HL-60/S4 (cell line): ENCODE results near the gene IRS2.

Experiments
- in situ Hi-C: fragments of 300-500 bp; cut with MboI; formaldehyde crosslinking; loops from 2 replicates; pipeline ENCODE4 v1.14.3; 2022; ENCODE audit warnings: low sequenced_read_pairs

The IRS2 gene

GRCh38 chr13:109809216-109809932, 23.0 kb upstream of the IRS2 start:
- in situ Hi-C loops = no loop called here

DNA sequence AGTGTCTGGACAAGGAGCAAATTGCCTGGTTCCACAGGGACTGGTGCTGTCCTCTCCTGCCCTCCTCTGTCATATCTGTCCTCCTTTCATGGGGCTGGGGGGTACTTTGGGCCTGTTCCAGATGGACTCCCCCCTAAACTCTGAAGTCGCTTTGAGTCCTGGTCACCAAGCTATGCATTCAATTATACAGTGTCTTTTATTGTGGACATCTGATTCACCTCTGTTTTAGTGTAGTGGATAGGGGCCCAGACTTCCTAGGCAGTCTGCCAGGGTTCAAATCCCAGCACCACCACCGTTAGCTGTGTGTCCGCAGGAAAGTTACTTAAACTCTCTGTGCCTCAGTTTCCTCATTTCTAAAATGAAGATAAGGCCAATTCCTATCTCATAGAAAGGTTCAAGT, 21.0 kb upstream of the IRS2 start:
- in situ Hi-C loops = no loop called here

- in situ Hi-C loops = no loop called here
Measured at GRCh38 chr13:109804654-109805053, 18.3 kb upstream of the IRS2 start.

DNA sequence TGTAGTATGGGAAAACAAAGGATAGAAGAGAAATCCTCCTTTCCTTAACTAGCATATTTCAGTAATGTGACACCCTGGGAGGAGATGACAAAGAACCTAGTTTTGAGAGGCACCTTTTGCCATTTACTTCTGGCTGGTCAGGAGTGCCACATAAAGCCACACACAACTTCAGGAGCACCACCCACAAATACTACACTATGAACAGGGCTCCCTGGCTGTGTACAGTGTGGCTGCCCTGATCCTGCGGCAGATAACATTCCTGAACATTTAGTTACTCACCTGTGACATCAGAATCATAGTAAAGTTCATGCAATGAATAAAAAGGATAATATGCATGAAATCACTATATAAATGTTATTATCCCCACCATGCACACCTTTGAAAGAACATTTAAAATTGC, 17.4 kb upstream of the IRS2 start:
- in situ Hi-C loops = no loop called here

GRCh38 chr13:109802936-109803335, 16.6 kb upstream of the IRS2 start:
- in situ Hi-C loops = no loop called here

DNA sequence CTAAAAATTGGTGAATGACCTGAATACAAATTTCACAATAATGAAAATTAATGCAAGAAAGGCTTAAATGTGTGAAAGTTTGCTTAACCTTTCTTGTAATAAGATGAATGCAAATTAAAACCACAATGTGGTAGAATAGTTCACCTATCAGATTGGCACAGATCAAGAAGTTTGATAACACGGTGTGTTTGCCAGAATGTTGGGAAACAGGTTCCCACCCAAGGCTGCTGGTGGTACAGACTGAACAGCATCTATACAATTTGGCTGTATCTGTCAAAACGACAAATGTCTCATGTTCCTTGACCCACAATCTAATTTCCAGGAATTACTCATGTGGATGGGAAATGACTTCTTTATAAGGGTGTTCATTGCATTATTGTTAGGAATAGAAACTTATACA, 8.6 kb upstream of the IRS2 start:
- in situ Hi-C loops = loop anchor here (25.0 kb wide), 1 partner anchor 658 kb away; no protein-coding TSS in a partner anchor

GRCh38 chr13:109794095-109794494, 7.7 kb upstream of the IRS2 start:
- in situ Hi-C loops = loop anchor here (25.0 kb wide), 1 partner anchor 657 kb away; no protein-coding TSS in a partner anchor

- in situ Hi-C loops = loop anchor here (25.0 kb wide), 1 partner anchor 655 kb away; no protein-coding TSS in a partner anchor
Measured at GRCh38 chr13:109792416-109793059, 6.2 kb upstream of the IRS2 start.

DNA sequence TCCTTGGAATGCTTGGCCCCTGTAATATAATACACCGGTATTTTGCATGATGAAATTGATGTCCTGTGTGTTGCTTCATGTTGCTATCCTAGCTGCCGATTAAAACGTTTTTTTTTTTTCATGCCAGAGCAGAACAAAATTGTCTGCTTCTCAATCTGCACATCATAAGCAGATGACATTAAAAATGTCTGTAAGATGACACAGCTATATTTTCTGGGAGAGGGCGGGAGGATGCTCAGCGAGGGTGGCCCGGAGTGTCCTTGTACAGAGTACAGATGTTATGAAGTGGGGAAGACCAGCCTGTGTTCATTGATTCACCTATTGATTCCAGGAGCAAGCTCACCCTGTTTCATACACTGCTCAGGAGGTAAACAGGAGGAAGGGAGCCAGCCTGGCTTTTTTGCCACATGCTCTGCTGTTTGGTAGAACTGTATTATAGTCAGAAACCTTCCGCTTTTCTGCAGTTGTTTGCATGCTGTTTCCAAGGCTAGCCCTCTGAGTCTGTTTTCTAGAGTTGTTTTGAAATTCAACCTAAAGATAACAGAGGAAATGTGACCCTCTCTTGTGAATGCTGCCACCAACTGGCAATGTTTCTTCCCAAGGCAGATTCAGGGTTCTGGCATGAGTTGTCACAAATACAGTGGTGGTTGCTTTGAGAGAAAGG, 4.7 kb upstream of the IRS2 start:
- in situ Hi-C loops = loop anchor here (25.0 kb wide), 1 partner anchor 654 kb away; no protein-coding TSS in a partner anchor

GRCh38 chr13:109790086-109790485, 3.7 kb upstream of the IRS2 start:
- in situ Hi-C loops = loop anchor here (25.0 kb wide), 1 partner anchor 653 kb away; no protein-coding TSS in a partner anchor

- in situ Hi-C loops = loop anchor here (25.0 kb wide), 1 partner anchor 652 kb away; no protein-coding TSS in a partner anchor
Measured at GRCh38 chr13:109789262-109789661, 2.9 kb upstream of the IRS2 start.

DNA sequence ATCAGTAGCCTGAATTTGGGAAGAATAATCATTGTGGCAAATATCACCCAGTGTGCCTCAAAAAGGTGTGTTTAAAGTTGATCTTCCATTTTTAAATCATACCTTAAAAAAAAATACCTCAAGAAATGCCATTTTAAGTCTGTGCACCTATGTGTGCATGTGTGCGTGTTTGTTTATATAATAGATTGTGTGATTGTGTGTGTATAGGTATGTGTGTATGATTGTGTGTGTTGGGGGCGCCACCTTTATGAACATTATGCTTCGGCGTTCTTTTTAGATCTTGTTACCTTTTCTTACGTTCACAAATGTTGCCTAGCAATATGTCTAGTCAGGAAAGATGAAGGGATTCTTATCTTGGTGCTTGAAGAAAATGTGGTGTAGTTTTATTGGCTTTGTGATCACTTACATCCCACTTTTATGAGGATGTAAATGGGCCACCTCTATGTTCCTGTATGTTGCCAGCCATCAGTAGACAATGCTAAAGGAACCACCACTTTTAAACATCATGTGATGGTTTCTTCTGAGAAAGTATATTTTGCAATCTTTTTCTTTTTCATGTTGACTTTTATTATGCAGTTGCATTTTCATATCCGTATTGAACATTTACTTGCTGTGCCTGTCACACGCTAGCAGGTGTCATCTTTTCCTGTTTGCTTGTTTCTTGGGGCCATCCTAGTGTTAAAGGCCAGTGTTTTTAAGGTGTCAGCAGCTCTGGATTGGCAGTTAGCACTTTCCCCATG, 2.2 kb upstream of the IRS2 start:
- in situ Hi-C loops = loop anchor here (25.0 kb wide), 1 partner anchor 651 kb away; no protein-coding TSS in a partner anchor

DNA sequence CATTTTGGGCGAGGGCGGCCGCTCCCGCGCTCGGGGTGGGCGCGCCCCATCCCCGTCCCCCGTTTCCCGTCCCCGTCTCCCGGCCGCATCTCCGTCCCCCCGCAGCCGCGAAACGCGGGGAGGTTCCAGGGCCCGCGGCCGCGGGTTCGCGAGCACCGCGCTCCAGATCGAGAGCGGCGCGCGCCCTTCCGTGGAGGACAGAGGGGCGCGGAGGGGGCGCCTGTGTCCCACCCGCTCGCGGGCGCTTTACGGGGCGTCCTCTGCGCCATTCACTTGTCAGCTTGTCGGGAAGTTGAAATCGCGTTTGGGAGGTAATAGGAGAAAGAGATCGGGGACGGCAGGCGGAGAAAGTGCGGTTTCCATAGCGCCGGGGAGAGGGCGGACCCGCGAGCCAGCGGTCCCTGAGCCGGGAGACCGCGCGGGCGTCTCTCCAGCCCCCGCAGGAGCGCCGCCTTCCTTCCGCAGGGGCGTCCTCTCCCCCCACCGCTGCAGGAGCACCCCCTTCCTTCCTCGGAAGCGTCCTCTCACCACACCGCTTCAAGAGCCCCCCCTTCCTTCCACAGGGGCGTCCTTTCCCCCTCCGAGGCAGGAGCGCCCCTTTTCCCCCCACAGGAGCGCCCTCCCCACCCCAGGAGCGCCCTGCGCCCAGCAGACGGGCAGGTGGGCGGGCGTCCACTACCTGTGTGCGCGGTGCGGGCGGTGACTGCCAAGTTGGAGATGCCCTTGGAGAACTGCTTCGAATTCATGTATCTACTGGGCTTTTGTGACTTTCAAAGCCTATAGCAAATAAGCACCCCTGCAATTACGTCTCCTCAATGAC, 962 bp upstream of the IRS2 start:
- in situ Hi-C loops = loop anchor here (25.0 kb wide), 1 partner anchor 650 kb away; no protein-coding TSS in a partner anchor

DNA sequence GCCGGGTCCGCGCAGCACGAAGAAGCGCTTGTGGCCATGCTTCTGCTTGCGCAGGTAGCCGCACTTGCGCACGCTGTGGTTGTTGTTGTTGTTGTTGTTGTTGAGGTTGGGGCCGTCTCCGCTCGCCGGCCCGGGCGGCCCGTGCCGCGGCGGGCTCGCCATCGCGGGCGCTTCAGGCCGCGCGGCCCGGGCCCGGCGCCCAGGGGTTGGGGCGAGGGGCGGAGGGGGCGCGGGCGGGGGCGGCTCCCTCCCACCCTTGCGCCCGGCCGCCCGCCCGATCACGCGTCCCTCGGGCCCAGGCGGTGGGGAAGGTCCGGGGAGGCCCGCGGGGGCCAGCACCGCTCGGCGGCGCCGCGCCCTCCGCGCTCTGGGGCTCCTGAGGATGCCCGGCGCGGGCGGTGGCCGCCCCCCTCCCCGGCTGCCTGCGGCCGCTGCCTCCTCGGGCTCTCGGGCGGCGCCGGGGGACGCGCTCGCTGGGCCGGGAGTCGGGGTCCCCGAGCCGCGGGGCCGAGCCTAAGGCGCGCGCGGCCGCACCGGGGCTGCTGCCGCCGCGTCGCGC, 412 bp downstream of the IRS2 start:
- in situ Hi-C loops = loop anchor here (25.0 kb wide), 1 partner anchor 649 kb away; no protein-coding TSS in a partner anchor

- in situ Hi-C loops = loop anchor here (25.0 kb wide), 1 partner anchor 648 kb away; no protein-coding TSS in a partner anchor
Measured at GRCh38 chr13:109785141-109785891, 1.1 kb downstream of the IRS2 start.

DNA sequence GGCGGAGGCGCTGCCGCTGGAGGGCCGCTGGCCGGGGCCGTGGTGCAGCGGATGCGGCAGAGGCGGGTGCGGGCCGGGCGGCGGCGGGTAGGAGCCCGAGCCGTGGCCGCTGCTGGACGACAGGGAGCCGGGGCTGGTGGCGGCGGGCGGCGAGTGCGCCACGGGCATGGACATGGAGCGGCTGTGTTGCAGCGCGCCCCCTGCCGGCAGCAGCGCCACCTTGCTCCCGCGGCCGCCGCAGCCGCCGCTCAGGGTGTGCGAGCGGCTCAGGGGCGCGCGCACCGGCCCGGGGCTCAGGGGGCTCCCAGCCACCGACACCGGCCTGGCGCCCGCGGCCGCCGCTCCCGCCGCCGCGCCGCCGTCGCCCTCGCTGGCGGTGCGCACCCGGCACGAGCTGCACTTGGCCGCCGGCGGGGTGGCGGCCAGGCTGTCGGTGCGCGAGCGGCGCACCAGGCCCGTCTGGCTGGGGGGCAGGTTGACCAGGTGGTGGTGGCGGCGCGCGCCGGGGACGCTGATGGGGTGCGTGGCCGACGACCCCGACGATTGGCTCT, 1.7 kb downstream of the IRS2 start:
- in situ Hi-C loops = loop anchor here (25.0 kb wide), 1 partner anchor 647 kb away; no protein-coding TSS in a partner anchor

- in situ Hi-C loops = loop anchor here (25.0 kb wide), 1 partner anchor 647 kb away; no protein-coding TSS in a partner anchor
Measured at GRCh38 chr13:109783815-109784589, 2.4 kb downstream of the IRS2 start.

- in situ Hi-C loops = loop anchor here (25.0 kb wide), 1 partner anchor 646 kb away; no protein-coding TSS in a partner anchor
Measured at GRCh38 chr13:109783447-109783814, 3.0 kb downstream of the IRS2 start.
